ENCODE measurements around the gene SLC2A4RG. TPM values are rescaled to one million over a fixed set of nuclear protein-coding genes. Genes with fewer than 3 reads are reported as not detected.

SLC2A4RG gene
- total and polyA plus RNA-seq, 2 experiments from 2014 or later = 43.9 to 50.4 TPM

- Histone ChIP-seq H3K27me3 (no peaks in the 10 kb centered on the region), H3K79me2 (peaks cover 14% of the 10 kb centered on the region), H3K4me1 (ENCODE audit: insufficient read depth) (peaks cover 4% of the 10 kb centered on the region), H3K36me3 (replicated peaks; ENCODE audit: insufficient read depth, low read depth) (no peaks in the 10 kb centered on the region), H3K4me2 (no peak overlapping the region), H2AFZ (no peak overlapping the region), H3K4me3 (no peak overlapping the region), H4K20me1 (ENCODE audit: insufficient read depth, poor library complexity, severe bottlenecking) (no peaks in the 10 kb centered on the region), H3K9me3 (ENCODE audit: low read depth) (no peaks in the 10 kb centered on the region), H3K27ac (no peak overlapping the region), H3K9me2 (replicated peaks; ENCODE audit: insufficient read depth) (no peaks in the 10 kb centered on the region)
- TF ChIP-seq EZH2 (IDR thresholded peaks at IDR 0.05; ENCODE audit: borderline replicate concordance) (no peak), EZH2phosphoT487 (IDR thresholded peaks at IDR 0.05; ENCODE audit: low read depth, severe bottlenecking, unreplicated experiment) (no peak), CTCF (IDR thresholded peaks at IDR 0.05; ENCODE audit: poor library complexity) (no peak)
- WGBS (ENCODE audit: low lambda C conversion rate, missing lambda C conversion rate) = 97% methylated on average over 5 of the region's 5 CpGs
- DNase-seq (ENCODE audit: low spot score) = no peak
Measured at GRCh38 chr20:63731410-63731809, 8.2 kb upstream of the SLC2A4RG start.

- H2AFZ ChIP-seq = no peak overlapping the region
- no peak overlapping the region for H3K4me3 ChIP-seq
- 90% methylated on average over 38 of the region's 38 CpGs for WGBS (ENCODE audit: low lambda C conversion rate, missing lambda C conversion rate)
- peaks cover 11% of the 10 kb centered on the region for H3K79me2 ChIP-seq
- no peaks in the 10 kb centered on the region for H3K27me3 ChIP-seq
- TF ChIP-seq EZH2 (IDR thresholded peaks at IDR 0.05; ENCODE audit: borderline replicate concordance) = no peak
- TF ChIP-seq CTCF (IDR thresholded peaks at IDR 0.05; ENCODE audit: poor library complexity) = no peak
- TF ChIP-seq EZH2phosphoT487 (IDR thresholded peaks at IDR 0.05; ENCODE audit: low read depth, severe bottlenecking, unreplicated experiment) = no peak
- H3K4me1 ChIP-seq (ENCODE audit: insufficient read depth) = peaks cover 3% of the 10 kb centered on the region
- no peaks in the 10 kb centered on the region for H4K20me1 ChIP-seq (ENCODE audit: insufficient read depth, poor library complexity, severe bottlenecking)
- no peaks in the 10 kb centered on the region for H3K9me3 ChIP-seq (ENCODE audit: low read depth)
- H3K9me2 ChIP-seq (replicated peaks; ENCODE audit: insufficient read depth) = no peaks in the 10 kb centered on the region
- H3K27ac ChIP-seq = no peak overlapping the region
- H3K4me2 ChIP-seq = no peak overlapping the region
- no peak for DNase-seq (ENCODE audit: low spot score)
- no peaks in the 10 kb centered on the region for H3K36me3 ChIP-seq (replicated peaks; ENCODE audit: insufficient read depth, low read depth)
Measured at GRCh38 chr20:63732118-63733095, 7.2 kb upstream of the SLC2A4RG start.

- H3K9me3 ChIP-seq (ENCODE audit: low read depth) = no peaks in the 10 kb centered on the region
- H3K36me3 ChIP-seq (replicated peaks; ENCODE audit: insufficient read depth, low read depth) = no peaks in the 10 kb centered on the region
- H3K27me3 ChIP-seq = no peaks in the 10 kb centered on the region
- H2AFZ ChIP-seq = no peak overlapping the region
- no peak overlapping the region for H3K4me2 ChIP-seq
- 100% methylated on average over 13 of the region's 13 CpGs for WGBS (ENCODE audit: low lambda C conversion rate, missing lambda C conversion rate)
- TF ChIP-seq CTCF (IDR thresholded peaks at IDR 0.05; ENCODE audit: poor library complexity) (no peak), EZH2phosphoT487 (IDR thresholded peaks at IDR 0.05; ENCODE audit: low read depth, severe bottlenecking, unreplicated experiment) (no peak), EZH2 (IDR thresholded peaks at IDR 0.05; ENCODE audit: borderline replicate concordance) (no peak)
- peaks cover 7% of the 10 kb centered on the region for H3K79me2 ChIP-seq
- DNase-seq (ENCODE audit: low spot score) = no peak
- no peaks in the 10 kb centered on the region for H3K9me2 ChIP-seq (replicated peaks; ENCODE audit: insufficient read depth)
- H3K27ac ChIP-seq = no peak overlapping the region
- H3K4me1 ChIP-seq (ENCODE audit: insufficient read depth) = peaks cover 9% of the 10 kb centered on the region
- no peak overlapping the region for H3K4me3 ChIP-seq
- H4K20me1 ChIP-seq (ENCODE audit: insufficient read depth, poor library complexity, severe bottlenecking) = no peaks in the 10 kb centered on the region
Measured at GRCh38 chr20:63733117-63733516, 6.5 kb upstream of the SLC2A4RG start.

Data from hepatocyte (in vitro differentiated cells).